Neural cell (in vitro differentiated cells): ENCODE results near the gene ZDHHC11. TPM values are rescaled to one million over a fixed set of nuclear protein-coding genes. Genes with fewer than 3 reads are reported as not detected.

ENCODE experiments used
- H2AFZ ChIP-seq: fragments of 200-600, 300-800 bp; sonication (generic), shearing (Covaris generic); 2 replicates; pipeline ENCODE4 v1.6.0; 2014; ENCODE audit warnings: low read depth, mild to moderate bottlenecking, antibody characterized with exemption, low read length, moderate library complexity
- H3F3A ChIP-seq: fragments of 200-600 bp; shearing (Covaris generic); 2 replicates; pipeline ENCODE4 v1.6.1; 2016; ENCODE audit warnings: mild to moderate bottlenecking, moderate library complexity, mixed read lengths, antibody characterized with exemption, low read length; ENCODE audit not compliant: insufficient read depth, poor library complexity, severe bottlenecking
- H3K27ac ChIP-seq: fragments of 200-600, 300-800 bp; sonication (generic), shearing (Covaris generic); 2 replicates; pipeline ENCODE4 v1.5.1; 2014; ENCODE audit warnings: mild to moderate bottlenecking, low read length, moderate library complexity
- H3K27me3 ChIP-seq: fragments of 300-800, 200-600 bp; sonication (generic), shearing (Covaris generic); 2 replicates; pipeline ENCODE4 v1.6.0; 2014; ENCODE audit warnings: mild to moderate bottlenecking, low read depth, low read length, moderate library complexity; ENCODE audit not compliant: insufficient read depth
- H3K36me3 ChIP-seq: fragments of 300-800, 200-600 bp; sonication (generic), shearing (Covaris generic); 2 replicates; pipeline ENCODE4 v1.5.1; 2014; ENCODE audit warnings: mild to moderate bottlenecking, antibody characterized with exemption, low read length, moderate library complexity; ENCODE audit not compliant: insufficient read depth
- H3K4me2 ChIP-seq: fragments of 300-800, 200-600 bp; sonication (generic), shearing (Covaris generic); 2 replicates; pipeline ENCODE4 v1.6.0; 2014; ENCODE audit warnings: mild to moderate bottlenecking, low read length
- H3K4me3 ChIP-seq: fragments of 300-800, 200-600 bp; sonication (generic), shearing (Covaris generic); 2 replicates; pipeline ENCODE4 v1.5.1; 2014; ENCODE audit warnings: mild to moderate bottlenecking, low read length, moderate library complexity
- H3K79me2 ChIP-seq: fragments of 200-600 bp; shearing (Covaris generic); replicated peaks from 2 replicates; pipeline ENCODE4 v1.6.0; 2014; ENCODE audit warnings: mild to moderate bottlenecking, low read length, moderate library complexity; ENCODE audit not compliant: insufficient read depth
- H3K9ac ChIP-seq: fragments of 300-800, 200-600 bp; sonication (generic), shearing (Covaris generic); 2 replicates; pipeline ENCODE4 v1.6.1; 2016; ENCODE audit warnings: mild to moderate bottlenecking, low read length, mixed read lengths
- H3K9me2 ChIP-seq: fragments of 200-600 bp; shearing (Covaris generic); 2 replicates; pipeline ENCODE4 v1.6.1; 2016; ENCODE audit warnings: mild to moderate bottlenecking, low read length, mixed read lengths; ENCODE audit not compliant: insufficient read depth
- H3K9me3 ChIP-seq: fragments of 200-600, 300-800 bp; sonication (generic), shearing (Covaris generic); 2 replicates; pipeline ENCODE4 v1.6.1; 2016; ENCODE audit warnings: mild to moderate bottlenecking, mixed run types, low read length, moderate library complexity, mixed read lengths
- H4K20me1 ChIP-seq: fragments of 200-600 bp; shearing (Covaris generic); 2 replicates; pipeline ENCODE4 v1.6.1; 2016; ENCODE audit warnings: mild to moderate bottlenecking, mixed run types; ENCODE audit not compliant: insufficient read depth
- EP300 ChIP-seq: fragments of 450-650 bp; conservative IDR thresholded peaks from 2 replicates; pipeline ENCODE4 v1.6.1; 2014; ENCODE audit warnings: antibody characterized with exemption, mild to moderate bottlenecking, moderate library complexity; ENCODE audit not compliant: poor library complexity, severe bottlenecking
- POLR2AphosphoS5 ChIP-seq: IDR thresholded peaks from 2 replicates; pipeline ENCODE4 v1.6.1; 2012
- RAD21 ChIP-seq: fragments of 450-650 bp; conservative IDR thresholded peaks from 2 replicates; pipeline ENCODE4 v1.6.1; 2014; ENCODE audit warnings: antibody characterized with exemption, mild to moderate bottlenecking, moderate library complexity
- SMC3 ChIP-seq: fragments of 450-650 bp; conservative IDR thresholded peaks from 2 replicates; pipeline ENCODE4 v1.6.1; 2014; ENCODE audit warnings: antibody characterized with exemption, mild to moderate bottlenecking, moderate library complexity; ENCODE audit not compliant: poor library complexity
- TAF1 ChIP-seq: IDR thresholded peaks from 2 replicates; pipeline ENCODE4 v1.6.1; 2012; ENCODE audit warnings: low read depth
- polyA plus RNA-seq: library from polyadenylated mRNA; depleted of rRNA; stranded (reverse); fragments of >200 nt; gene quantifications from 2 replicates; pipeline ENCODE4 v1.2.3, GENCODE V29; 2014
- TF ChIP-seq, protein P1 (sequence below): IDR thresholded peaks from 2 replicates; pipeline ENCODE4 v1.6.1; 2012; ENCODE audit warnings: borderline replicate concordance
- TF ChIP-seq, protein P2 (sequence below): fragments of 450-650 bp; IDR thresholded peaks from 2 replicates; pipeline ENCODE4 v1.5.1; 2014; ENCODE audit warnings: antibody characterized with exemption, mild to moderate bottlenecking, moderate library complexity; ENCODE audit not compliant: poor library complexity, severe bottlenecking

The ZDHHC11 gene
- polyA plus RNA-seq, 1 donor from 2014 or later = 11.4 TPM

DNA sequence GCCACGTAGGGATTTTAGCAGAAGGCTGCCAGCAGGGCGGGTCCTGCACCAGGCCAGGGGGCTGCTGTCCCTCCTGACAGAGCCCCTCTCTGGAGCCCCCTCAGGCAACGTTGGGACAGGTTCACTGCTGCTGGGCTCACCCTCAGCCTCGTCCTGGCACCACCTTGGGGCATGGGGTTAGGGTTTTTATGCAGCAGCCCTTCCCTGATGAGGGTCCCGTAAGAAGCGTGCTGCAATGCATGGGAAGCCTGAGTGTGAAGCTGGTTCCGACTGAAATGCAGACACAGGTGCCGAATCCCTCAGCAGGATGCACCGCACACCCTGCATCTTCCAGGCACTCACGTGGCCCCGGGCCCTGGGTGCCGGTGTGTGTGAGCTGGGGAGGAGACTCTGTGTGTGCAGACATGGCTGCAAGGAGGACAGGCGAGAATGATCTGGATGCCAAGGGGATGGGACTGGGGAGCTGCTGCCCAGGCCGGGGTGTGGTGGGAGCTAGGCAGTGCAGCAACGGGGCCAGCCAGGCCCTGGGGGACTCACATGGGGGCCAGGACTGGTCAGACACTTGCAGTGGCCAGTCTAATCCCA lies 93.3 kb downstream of the ZDHHC11 start:
- Histone ChIP-seq H3K9me2 (no peaks in the 10 kb centered on the region), H3K36me3 (peaks cover 5% of the 10 kb centered on the region), H3K27ac (no peak overlapping the region), H3K27me3 (no peaks in the 10 kb centered on the region), H3K4me3 (no peak overlapping the region), H2AFZ (no peak overlapping the region), H3K4me2 (no peak overlapping the region), H3F3A (no peaks in the 10 kb centered on the region), H4K20me1 (no peaks in the 10 kb centered on the region), H3K79me2 (no peaks in the 10 kb centered on the region), H3K9ac (no peak overlapping the region), H3K9me3 (no peaks in the 10 kb centered on the region)
- no peak for TF ChIP-seq POLR2AphosphoS5
- TF ChIP-seq, protein P1, sequence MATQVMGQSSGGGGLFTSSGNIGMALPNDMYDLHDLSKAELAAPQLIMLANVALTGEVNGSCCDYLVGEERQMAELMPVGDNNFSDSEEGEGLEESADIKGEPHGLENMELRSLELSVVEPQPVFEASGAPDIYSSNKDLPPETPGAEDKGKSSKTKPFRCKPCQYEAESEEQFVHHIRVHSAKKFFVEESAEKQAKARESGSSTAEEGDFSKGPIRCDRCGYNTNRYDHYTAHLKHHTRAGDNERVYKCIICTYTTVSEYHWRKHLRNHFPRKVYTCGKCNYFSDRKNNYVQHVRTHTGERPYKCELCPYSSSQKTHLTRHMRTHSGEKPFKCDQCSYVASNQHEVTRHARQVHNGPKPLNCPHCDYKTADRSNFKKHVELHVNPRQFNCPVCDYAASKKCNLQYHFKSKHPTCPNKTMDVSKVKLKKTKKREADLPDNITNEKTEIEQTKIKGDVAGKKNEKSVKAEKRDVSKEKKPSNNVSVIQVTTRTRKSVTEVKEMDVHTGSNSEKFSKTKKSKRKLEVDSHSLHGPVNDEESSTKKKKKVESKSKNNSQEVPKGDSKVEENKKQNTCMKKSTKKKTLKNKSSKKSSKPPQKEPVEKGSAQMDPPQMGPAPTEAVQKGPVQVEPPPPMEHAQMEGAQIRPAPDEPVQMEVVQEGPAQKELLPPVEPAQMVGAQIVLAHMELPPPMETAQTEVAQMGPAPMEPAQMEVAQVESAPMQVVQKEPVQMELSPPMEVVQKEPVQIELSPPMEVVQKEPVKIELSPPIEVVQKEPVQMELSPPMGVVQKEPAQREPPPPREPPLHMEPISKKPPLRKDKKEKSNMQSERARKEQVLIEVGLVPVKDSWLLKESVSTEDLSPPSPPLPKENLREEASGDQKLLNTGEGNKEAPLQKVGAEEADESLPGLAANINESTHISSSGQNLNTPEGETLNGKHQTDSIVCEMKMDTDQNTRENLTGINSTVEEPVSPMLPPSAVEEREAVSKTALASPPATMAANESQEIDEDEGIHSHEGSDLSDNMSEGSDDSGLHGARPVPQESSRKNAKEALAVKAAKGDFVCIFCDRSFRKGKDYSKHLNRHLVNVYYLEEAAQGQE = no peak
- TF ChIP-seq EP300 = no peak
- no peak for TF ChIP-seq RAD21
- no peak for TF ChIP-seq TAF1

DNA sequence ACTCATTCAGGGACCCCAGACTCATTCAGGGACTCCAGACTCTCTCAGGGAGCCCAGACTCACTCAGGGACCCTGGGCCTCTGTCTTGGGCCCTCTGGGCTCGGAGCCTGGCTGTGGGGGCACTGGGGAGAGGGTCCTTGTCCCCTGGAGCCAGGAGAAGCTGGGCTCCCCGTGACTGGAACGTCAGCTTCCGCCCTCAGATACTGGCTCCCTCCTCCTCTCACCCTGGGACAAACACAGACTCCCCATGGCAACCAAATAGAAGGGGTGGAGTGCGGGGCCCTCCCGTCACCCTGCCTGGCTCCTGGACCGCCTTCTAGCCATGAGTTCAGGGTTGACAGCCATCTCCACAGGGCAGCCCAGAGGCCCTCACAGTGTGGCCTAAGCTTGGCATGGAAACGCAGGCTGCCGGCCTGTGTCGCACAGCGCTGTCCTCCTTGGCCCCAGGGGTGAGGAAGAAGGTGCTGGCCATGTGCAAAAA lies 93.9 kb downstream of the ZDHHC11 start:
- no peak overlapping the region for H3K27ac ChIP-seq
- H3F3A ChIP-seq = no peaks in the 10 kb centered on the region
- no peak overlapping the region for H3K4me3 ChIP-seq
- H3K79me2 ChIP-seq = no peaks in the 10 kb centered on the region
- no peaks in the 10 kb centered on the region for H3K9me3 ChIP-seq
- no peaks in the 10 kb centered on the region for H3K9me2 ChIP-seq
- H3K9ac ChIP-seq = no peak overlapping the region
- TF ChIP-seq EP300 = no peak
- TF ChIP-seq, protein P1 = no peak
- no peak for TF ChIP-seq RAD21
- no peak for TF ChIP-seq TAF1
- TF ChIP-seq SMC3 = no peak
- TF ChIP-seq, protein P2, sequence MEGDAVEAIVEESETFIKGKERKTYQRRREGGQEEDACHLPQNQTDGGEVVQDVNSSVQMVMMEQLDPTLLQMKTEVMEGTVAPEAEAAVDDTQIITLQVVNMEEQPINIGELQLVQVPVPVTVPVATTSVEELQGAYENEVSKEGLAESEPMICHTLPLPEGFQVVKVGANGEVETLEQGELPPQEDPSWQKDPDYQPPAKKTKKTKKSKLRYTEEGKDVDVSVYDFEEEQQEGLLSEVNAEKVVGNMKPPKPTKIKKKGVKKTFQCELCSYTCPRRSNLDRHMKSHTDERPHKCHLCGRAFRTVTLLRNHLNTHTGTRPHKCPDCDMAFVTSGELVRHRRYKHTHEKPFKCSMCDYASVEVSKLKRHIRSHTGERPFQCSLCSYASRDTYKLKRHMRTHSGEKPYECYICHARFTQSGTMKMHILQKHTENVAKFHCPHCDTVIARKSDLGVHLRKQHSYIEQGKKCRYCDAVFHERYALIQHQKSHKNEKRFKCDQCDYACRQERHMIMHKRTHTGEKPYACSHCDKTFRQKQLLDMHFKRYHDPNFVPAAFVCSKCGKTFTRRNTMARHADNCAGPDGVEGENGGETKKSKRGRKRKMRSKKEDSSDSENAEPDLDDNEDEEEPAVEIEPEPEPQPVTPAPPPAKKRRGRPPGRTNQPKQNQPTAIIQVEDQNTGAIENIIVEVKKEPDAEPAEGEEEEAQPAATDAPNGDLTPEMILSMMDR = no peak
- H3K4me2 ChIP-seq = no peak overlapping the region
- H3K27me3 ChIP-seq = no peaks in the 10 kb centered on the region
- H2AFZ ChIP-seq = no peak overlapping the region
- H3K36me3 ChIP-seq = peaks cover 5% of the 10 kb centered on the region
- no peaks in the 10 kb centered on the region for H4K20me1 ChIP-seq
